HuH-7.5 (cell line): ENCODE data around the gene SARS1.
"Not testable (repeated sequence)": the region's sequence is repeated elsewhere in the genome, so short reads cannot be mapped to it uniquely, and the experiment has no call there.

Experiments used
- DNase-seq: peaks from one replicate; pipeline ENCODE4 v3.0.0; 2011; ENCODE audit warnings: low spot score

The SARS1 gene

GRCh38 chr1:109275706-109276345 is 62.1 kb downstream of the SARS1 start:
- DNase-seq: no peak

DNA sequence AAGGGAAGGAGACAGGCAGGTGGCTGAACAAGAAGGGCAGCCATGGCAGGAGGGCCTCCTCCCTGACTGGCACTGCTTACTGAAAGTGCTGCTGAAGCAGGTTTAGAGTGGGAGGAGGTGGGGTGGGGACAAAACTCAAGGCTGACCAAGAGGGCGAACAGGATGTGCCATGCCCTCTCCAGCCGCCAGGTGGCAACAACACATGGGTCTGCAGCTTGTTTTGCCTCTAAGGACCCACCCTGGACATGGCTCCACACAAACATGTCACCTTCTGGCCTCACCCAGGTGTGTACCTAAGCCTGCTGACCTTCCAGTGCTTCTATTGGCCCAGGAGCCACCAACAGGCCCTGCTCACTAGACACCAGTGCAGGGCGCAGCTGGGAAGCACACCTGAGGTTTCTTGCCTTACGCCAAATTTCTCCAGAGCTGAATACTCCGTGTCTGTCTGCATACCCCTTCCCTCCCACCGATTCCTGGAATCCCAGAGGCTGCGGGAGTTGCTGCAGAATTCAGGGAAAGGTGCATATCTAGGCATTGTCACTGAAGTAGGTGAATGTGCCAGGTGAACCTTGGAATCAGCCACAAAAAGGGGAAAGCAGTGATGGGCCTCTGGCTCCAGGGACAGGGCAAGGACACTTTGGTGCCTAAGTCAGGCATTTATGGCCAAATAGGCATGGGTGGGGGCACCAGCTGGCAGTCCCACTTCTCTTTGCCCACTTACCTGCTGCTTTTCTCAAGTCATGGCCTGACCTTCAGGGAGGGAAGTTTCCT is 63.9 kb downstream of the SARS1 start:
- DNase-seq: peak; percentile 90

DNA sequence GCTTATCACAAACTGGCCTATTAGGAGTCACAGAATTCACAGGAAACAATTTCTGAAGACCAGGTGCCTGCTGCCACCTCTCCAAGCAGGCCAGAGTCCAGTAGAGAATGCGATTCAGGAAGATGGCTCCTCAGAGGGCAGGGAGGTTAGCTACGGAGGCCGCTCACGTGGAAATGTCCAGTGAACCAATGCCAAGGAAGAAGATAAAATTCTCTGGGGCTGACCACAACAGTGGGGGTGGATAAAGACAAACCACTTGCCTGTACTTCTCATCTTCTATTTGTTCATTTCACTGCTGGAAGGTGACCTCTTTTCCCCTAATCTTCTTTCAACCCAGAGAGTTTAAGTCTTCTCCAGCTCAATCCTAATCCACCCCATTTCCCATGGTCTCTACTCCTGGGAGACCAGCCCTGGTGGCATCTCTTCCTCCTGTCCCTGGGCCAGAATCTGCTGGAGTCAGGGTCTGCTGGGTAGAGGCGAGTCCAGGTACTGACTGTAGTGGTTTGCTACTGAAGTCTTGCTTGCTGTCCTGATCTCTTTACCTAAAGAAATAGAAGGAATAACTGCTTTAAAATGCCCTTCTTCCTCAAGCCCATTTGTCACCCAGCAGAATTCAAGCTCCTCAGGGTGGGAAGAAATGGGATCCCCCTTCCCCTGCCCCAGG is 66.0 kb downstream of the SARS1 start:
- no peak for DNase-seq

DNA sequence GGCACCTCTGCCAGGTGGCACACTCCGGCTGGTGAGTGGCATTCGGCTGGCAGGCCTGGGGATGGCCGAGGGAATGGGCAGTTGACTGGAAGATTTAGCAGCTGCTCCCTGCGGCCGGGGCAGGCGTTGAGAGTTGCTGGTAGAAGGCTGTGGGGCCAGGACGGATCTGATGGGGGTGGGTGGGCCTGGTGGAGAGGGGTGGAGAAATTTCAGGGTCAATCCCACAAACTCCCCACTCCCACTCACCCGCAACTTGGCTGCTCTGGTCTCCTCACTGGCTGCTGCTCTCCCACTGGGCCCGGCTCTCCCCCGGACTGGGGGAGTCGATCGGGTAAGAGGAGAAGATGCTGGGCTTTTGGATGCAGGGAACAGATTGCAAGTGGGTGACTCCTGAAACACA is 67.1 kb downstream of the SARS1 start:
- DNase-seq: no peak

DNA sequence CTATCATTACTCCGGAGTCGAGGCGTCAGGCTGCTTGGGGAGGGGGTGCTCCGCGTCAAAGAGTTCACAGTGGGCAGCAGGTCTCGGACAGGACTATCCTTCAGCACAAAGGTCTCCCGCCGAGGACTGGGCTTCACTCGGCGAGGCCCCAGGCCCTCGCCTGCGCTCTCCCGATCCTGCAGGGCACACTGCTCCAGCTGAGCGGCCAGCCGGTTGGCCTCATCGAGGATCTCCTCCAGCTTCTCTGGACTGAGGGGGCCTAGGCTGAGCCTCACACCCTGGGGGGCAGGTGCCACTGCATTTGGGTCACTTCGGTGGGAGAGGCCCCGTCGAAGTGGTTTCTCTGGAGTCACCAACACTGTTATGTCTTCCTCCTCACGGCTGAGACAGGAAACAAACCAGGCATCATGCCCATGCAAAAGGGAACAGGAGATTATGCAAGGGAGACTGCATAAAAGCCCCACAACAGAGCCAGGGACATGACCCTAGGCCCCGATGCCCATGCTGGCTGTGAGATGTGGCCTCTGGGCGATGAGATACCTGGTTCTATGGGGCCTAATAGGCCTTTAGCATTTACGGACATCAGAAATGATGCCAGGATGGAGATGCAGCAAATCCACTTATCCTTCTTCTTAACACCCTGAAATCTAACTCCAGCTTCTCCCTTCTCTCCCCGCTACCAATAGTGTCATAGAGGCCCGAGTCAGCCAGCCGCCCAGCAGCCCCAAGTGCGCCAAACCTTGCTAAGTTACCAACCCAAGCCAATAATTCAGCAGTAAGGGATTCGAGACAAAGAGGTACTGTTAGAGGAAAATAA is 68.2 kb downstream of the SARS1 start:
- DNase-seq: no peak

- DNase-seq: no peak
These were observed 68.8 kb downstream of the SARS1 start for GRCh38 chr1:109282497-109282951.

- DNase-seq: peak; percentile 97
These were observed 69.4 kb downstream of the SARS1 start, which contains the start of gene PSRC1 for GRCh38 chr1:109282952-109283747. PSRC1 (minus strand) TSS chr1:109283145.

DNA sequence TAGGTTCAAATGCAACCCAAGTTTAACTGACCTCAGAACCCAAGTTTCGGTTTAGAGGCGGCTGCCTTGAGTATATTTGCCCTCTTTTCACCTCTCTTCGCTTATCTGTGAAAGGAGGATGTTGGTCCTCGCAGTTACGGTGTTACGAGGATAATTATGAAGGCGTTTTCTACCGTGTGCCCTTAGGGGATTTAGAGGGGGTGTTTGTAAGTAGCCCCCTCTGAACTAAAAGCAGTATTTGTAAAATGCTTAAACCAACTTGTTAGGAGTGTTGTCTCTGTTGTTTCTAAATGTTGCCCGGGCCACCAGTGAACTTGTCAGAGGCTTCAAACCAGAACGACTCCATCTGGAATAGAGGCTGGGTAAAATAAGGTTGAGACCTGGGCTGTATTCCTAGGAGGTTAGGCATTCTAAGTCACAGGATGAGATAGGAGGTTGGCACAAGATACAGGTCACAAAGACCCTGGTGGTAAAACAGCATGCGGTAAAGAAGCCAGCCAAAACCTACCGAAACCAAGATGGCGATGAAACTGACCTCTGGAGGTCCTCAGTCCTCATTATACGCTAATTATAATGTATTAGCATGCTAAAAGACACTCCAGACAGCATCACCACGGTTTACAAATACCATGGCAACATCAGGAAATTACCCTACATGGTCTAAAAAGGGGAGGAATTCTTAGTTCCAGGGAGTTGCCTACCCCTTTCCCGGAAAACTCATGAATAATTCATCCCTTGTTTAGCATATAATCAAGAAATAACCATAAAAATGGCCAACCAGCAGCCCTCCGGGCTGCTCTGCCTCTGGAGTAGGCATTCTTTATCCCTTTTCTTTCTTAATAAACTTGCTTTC is 70.3 kb downstream of the SARS1 start:
- DNase-seq: no peak

DNA sequence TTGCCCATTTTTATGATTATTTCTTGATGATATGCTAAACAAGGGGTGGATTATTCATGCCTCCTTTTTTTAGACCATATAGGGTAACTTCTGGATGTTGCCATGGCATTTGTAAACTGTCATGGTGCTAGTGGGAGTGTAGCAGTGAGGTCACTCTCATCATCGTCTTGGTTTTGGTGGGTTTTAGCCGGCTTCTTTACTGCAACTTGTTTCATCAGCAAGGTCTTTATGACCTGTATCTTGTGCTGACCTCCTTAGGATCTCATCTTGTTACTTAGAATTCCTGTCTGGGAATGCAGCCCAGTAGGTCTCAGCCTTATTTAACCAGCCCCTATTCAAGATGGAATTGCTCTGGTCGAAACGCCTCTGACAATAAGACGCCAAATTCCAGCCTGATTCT is 73.0 kb downstream of the SARS1 start:
- not testable (repeated sequence) for DNase-seq
